CD4-positive, alpha-beta T cell treated with Interleukin-15 for 4 hours (primary cell): ENCODE measurements around the gene THBS2.
"Not testable (repeated sequence)": the region's sequence is repeated elsewhere in the genome, so short reads cannot be mapped to it uniquely, and the experiment has no call there.

ENCODE experiments used
- DNase-seq: peaks from one replicate; pipeline ENCODE4 v3.0.0-alpha.2; 2020; ENCODE audit warnings: low spot score

THBS2 gene

GRCh38 chr6:169183233-169183632 is 70.4 kb downstream of the THBS2 start:
- DNase-seq = no peak

- DNase-seq = not testable (repeated sequence)
These were observed 73.8 kb downstream of the THBS2 start for GRCh38 chr6:169179831-169180230.

GRCh38 chr6:169177516-169178166 is 76.0 kb downstream of the THBS2 start:
- no peak for DNase-seq

GRCh38 chr6:169176361-169176991 is 77.2 kb downstream of the THBS2 start:
- no peak for DNase-seq

GRCh38 chr6:169175360-169175887 is 78.2 kb downstream of the THBS2 start:
- no peak for DNase-seq

GRCh38 chr6:169174516-169175359 is 78.9 kb downstream of the THBS2 start:
- no peak for DNase-seq

GRCh38 chr6:169173532-169174268 is 79.9 kb downstream of the THBS2 start:
- no peak for DNase-seq

- DNase-seq = no peak
These were observed 80.7 kb downstream of the THBS2 start for GRCh38 chr6:169172946-169173345.

GRCh38 chr6:169172456-169172855 is 81.2 kb downstream of the THBS2 start:
- no peak for DNase-seq

- DNase-seq = no peak
These were observed 81.7 kb downstream of the THBS2 start for GRCh38 chr6:169171951-169172350.

- DNase-seq = no peak
These were observed 82.6 kb downstream of the THBS2 start for GRCh38 chr6:169171016-169171415.

GRCh38 chr6:169170583-169170955 is 83.1 kb downstream of the THBS2 start:
- DNase-seq = no peak

- no peak for DNase-seq
These were observed 83.6 kb downstream of the THBS2 start for GRCh38 chr6:169169941-169170582.

- no peak for DNase-seq
These were observed 84.3 kb downstream of the THBS2 start for GRCh38 chr6:169169375-169169774.

- DNase-seq = no peak
These were observed 84.9 kb downstream of the THBS2 start for GRCh38 chr6:169168706-169169105.

- DNase-seq = no peak
These were observed 85.4 kb downstream of the THBS2 start for GRCh38 chr6:169168302-169168630.

- DNase-seq = no peak
These were observed 85.9 kb downstream of the THBS2 start for GRCh38 chr6:169167581-169168301.

- DNase-seq = no peak
These were observed 86.6 kb downstream of the THBS2 start for GRCh38 chr6:169166896-169167580.
